NCI-H2227 (cell line): ENCODE results near the gene ABL2.
"Not testable (repeated sequence)": the region's sequence is repeated elsewhere in the genome, so short reads cannot be mapped to it uniquely, and the experiment has no call there.

ENCODE experiments used
- DNase-seq: peaks from one replicate; lab custom pipeline; 2025; ENCODE audit not compliant: unreplicated experiment; lab: John Stamatoyannopoulos, UW

The ABL2 gene

GRCh38 chr1:179229214-179230140 lies at the start of gene ABL2:
Gene ABL2, minus strand, starts transcription at chr1:179229677. Its CDS starts 280 bp downstream, at chr1:179229397.
- peak; percentile 74 for DNase-seq

GRCh38 chr1:179278920-179279319 lies 49.4 kb upstream of the ABL2 start:
- DNase-seq, result no peak

GRCh38 chr1:179274424-179274823 lies 44.9 kb upstream of the ABL2 start:
- not testable (repeated sequence) for DNase-seq

GRCh38 chr1:179269071-179269470 lies 39.6 kb upstream of the ABL2 start:
- no peak for DNase-seq

- DNase-seq, result no peak
Measured at GRCh38 chr1:179264507-179264906, 35.0 kb upstream of the ABL2 start.

- no peak for DNase-seq
Measured at GRCh38 chr1:179263121-179263520, 33.6 kb upstream of the ABL2 start.

GRCh38 chr1:179262183-179262582 lies 32.7 kb upstream of the ABL2 start:
- DNase-seq, result no peak

GRCh38 chr1:179253286-179253972 lies 24.0 kb upstream of the ABL2 start:
- no peak for DNase-seq

- DNase-seq, result no peak
Measured at GRCh38 chr1:179252606-179253005, 23.1 kb upstream of the ABL2 start.

GRCh38 chr1:179251675-179252074 lies 22.2 kb upstream of the ABL2 start:
- DNase-seq, result no peak

- no peak for DNase-seq
Measured at GRCh38 chr1:179247923-179248322, 18.4 kb upstream of the ABL2 start.

- not testable (repeated sequence) for DNase-seq
Measured at GRCh38 chr1:179245426-179245825, 15.9 kb upstream of the ABL2 start.

GRCh38 chr1:179241530-179242097 lies 12.1 kb upstream of the ABL2 start:
- no peak for DNase-seq

- no peak for DNase-seq
Measured at GRCh38 chr1:179237222-179237621, 7.7 kb upstream of the ABL2 start.

GRCh38 chr1:179234863-179235262 lies 5.4 kb upstream of the ABL2 start:
- no peak for DNase-seq

- DNase-seq, result no peak
Measured at GRCh38 chr1:179231923-179232322, 2.4 kb upstream of the ABL2 start.

GRCh38 chr1:179230721-179231120 lies 1.2 kb upstream of the ABL2 start:
- DNase-seq, result no peak

GRCh38 chr1:179230251-179230650 lies 774 bp upstream of the ABL2 start:
- no peak for DNase-seq

GRCh38 chr1:179228783-179229213 lies 679 bp downstream of the ABL2 start:
- DNase-seq, result peak; percentile 55

- no peak for DNase-seq
Measured at GRCh38 chr1:179226738-179227137, 2.7 kb downstream of the ABL2 start.

GRCh38 chr1:179224466-179224865 lies 5.0 kb downstream of the ABL2 start:
- not testable (repeated sequence) for DNase-seq

GRCh38 chr1:179221121-179221520 lies 8.4 kb downstream of the ABL2 start:
- DNase-seq, result not testable (repeated sequence)
